Measurements from ENCODE around the gene CACNA1D.

CACNA1D gene

GRCh38 chr3:53552730-53553129 lies 58.3 kb downstream of the CACNA1D start:
- no peak for TF ChIP-seq CTCF (IDR thresholded peaks at IDR 0.05; ENCODE audit: insufficient read depth, missing control alignments)
- FAIRE-seq, result no peak
- DNase-seq (ENCODE audit: insufficient read length, low spot score), result no peak

DNA sequence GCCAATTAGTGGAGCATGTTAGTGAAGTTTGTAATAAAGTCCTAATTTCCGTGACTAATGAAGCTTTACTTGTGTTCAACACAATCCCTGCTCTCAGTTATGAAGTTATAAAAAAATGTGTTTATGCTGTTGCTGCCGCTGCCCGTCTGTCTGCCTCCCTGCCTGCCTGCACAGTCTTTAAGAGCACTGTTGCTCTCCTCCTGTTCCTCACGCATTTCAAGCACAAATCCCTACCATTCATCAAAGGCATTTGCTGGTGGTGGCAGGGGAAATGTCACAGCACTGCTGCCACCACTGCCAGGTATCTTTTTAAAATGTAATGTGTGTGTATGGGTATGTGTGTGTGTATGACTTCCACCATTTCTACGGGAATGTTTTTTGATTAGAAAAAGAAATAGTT lies 58.8 kb downstream of the CACNA1D start:
- DNase-seq (ENCODE audit: insufficient read length, low spot score) (no peak), FAIRE-seq (no peak)
- TF ChIP-seq CTCF (IDR thresholded peaks at IDR 0.05; ENCODE audit: insufficient read depth, missing control alignments), result no peak

- FAIRE-seq, result no peak
- no peak for TF ChIP-seq CTCF (IDR thresholded peaks at IDR 0.05; ENCODE audit: insufficient read depth, missing control alignments)
- no peak for DNase-seq (ENCODE audit: insufficient read length, low spot score)
Observed at GRCh38 chr3:53554559-53555067, 60.2 kb downstream of the CACNA1D start.

- FAIRE-seq, result no peak
- no peak for DNase-seq (ENCODE audit: insufficient read length, low spot score)
- TF ChIP-seq CTCF (IDR thresholded peaks at IDR 0.05; ENCODE audit: insufficient read depth, missing control alignments), result no peak
Observed at GRCh38 chr3:53555068-53555588, 60.7 kb downstream of the CACNA1D start.

DNA sequence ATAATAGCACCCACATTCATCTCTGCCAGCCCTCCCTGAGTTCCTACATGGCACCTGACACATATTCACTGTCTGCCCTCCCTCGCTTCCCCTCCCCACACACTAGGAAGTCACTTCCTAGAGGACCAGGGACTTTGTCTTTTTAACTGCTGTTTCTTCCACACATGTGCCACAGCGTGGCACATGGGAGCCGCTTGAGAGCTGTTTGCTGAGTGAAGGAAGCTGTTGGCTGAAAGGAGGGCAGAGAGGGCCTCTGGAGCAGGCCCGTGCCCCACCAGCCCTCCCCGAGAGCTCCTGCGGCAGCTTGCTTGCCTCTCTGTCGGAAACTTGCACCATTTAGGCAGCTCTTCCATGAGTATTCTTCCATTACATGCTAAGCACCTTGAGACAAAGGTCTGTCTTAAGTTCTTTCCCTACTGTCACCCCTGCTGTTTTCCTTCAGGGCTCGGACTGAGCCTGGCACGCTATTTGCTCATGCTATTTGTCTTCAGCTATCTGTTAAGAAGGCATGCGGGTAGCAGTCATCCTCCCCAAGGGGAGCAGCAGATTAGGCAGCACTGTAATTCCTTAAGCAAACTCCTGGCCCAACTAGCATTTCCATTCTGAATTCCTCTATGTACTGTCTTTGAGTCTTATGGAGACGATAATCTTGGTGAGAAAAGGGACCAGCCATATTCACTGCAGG lies 72.2 kb downstream of the CACNA1D start:
- no peak for DNase-seq (ENCODE audit: insufficient read length, low spot score)
- TF ChIP-seq CTCF (IDR thresholded peaks at IDR 0.05; ENCODE audit: insufficient read depth, missing control alignments), result no peak
- no peak for FAIRE-seq

DNA sequence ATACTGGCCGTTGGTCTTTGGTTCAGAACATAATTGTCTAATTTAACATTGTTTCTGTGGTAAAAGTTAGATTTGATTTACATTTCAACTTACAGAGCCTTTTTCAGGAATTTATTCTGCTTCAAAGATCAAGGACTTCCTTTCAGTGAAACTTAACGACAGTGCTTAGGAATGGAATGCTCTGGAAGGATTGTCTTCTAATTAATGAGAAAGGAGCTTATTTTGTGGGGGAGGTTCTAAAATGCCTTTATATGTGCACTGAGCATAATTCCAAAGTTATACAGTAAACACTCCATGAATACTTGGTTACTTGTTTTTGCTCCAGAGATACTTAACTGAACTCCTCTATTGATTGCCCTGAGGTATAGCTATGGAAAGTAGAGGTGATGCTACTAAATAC lies 75.7 kb downstream of the CACNA1D start:
- no peak for TF ChIP-seq CTCF (IDR thresholded peaks at IDR 0.05; ENCODE audit: insufficient read depth, missing control alignments)
- no peak for DNase-seq (ENCODE audit: insufficient read length, low spot score)
- no peak for FAIRE-seq

DNA sequence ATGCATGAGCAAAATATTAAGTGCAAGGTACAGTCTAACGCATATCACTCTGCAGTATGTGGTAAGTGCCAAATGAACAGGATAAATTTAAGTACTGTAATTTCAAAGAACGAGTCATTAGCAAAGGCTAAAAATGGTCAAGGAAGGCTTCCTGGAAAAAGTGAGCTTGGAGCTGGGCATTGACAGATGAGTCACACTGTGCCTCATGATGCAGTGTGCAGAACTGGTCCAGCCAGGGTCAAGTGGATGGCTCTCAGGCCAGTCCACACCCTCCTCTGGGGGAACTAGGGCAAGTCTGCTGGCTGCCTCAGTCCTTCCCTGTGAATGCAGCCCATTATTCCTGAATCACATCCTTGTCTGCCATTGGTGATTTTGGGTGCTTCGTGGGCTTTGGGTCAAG lies 76.3 kb downstream of the CACNA1D start:
- no peak for FAIRE-seq
- no peak for TF ChIP-seq CTCF (IDR thresholded peaks at IDR 0.05; ENCODE audit: insufficient read depth, missing control alignments)
- no peak for DNase-seq (ENCODE audit: insufficient read length, low spot score)

All from D721Med (cell line).